Measurements from ENCODE around the gene SLC41A2. TPM values are rescaled to one million over a fixed set of nuclear protein-coding genes. Genes with fewer than 3 reads are reported as not detected.

Gene SLC41A2
- total and polyA plus RNA-seq, 2 of the 13 experiments (the other 11 are each of a cell fraction or from before 2014, with no cell fraction given), result 2.3 to 12.8 TPM

- TF ChIP-seq, protein P1, sequence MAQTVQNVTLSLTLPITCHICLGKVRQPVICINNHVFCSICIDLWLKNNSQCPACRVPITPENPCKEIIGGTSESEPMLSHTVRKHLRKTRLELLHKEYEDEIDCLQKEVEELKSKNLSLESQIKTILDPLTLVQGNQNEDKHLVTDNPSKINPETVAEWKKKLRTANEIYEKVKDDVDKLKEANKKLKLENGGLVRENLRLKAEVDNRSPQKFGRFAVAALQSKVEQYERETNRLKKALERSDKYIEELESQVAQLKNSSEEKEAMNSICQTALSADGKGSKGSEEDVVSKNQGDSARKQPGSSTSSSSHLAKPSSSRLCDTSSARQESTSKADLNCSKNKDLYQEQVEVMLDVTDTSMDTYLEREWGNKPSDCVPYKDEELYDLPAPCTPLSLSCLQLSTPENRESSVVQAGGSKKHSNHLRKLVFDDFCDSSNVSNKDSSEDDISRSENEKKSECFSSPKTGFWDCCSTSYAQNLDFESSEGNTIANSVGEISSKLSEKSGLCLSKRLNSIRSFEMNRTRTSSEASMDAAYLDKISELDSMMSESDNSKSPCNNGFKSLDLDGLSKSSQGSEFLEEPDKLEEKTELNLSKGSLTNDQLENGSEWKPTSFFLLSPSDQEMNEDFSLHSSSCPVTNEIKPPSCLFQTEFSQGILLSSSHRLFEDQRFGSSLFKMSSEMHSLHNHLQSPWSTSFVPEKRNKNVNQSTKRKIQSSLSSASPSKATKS (CRISPR knock-in tag; IDR thresholded peaks at IDR 0.05), result no peak
- TF ChIP-seq IRX3 (CRISPR knock-in tag; IDR thresholded peaks at IDR 0.05; ENCODE audit: borderline replicate concordance, low read depth), result no peak
- no peak for TF ChIP-seq TBP (CRISPR knock-in tag; IDR thresholded peaks at IDR 0.05)
- no peak for TF ChIP-seq BRCA1 (CRISPR knock-in tag; IDR thresholded peaks at IDR 0.05)
- TF ChIP-seq ZBTB7B (CRISPR knock-in tag; IDR thresholded peaks at IDR 0.05), result no peak
- TF ChIP-seq ARNT2 (CRISPR knock-in tag; IDR thresholded peaks at IDR 0.05; ENCODE audit: low read depth), result no peak
- TF ChIP-seq PHF21A (CRISPR knock-in tag; IDR thresholded peaks at IDR 0.05), result no peak
- no peak for TF ChIP-seq MAFF (IDR thresholded peaks at IDR 0.05; ENCODE audit: low read depth, low read length)
- TF ChIP-seq, protein P2, sequence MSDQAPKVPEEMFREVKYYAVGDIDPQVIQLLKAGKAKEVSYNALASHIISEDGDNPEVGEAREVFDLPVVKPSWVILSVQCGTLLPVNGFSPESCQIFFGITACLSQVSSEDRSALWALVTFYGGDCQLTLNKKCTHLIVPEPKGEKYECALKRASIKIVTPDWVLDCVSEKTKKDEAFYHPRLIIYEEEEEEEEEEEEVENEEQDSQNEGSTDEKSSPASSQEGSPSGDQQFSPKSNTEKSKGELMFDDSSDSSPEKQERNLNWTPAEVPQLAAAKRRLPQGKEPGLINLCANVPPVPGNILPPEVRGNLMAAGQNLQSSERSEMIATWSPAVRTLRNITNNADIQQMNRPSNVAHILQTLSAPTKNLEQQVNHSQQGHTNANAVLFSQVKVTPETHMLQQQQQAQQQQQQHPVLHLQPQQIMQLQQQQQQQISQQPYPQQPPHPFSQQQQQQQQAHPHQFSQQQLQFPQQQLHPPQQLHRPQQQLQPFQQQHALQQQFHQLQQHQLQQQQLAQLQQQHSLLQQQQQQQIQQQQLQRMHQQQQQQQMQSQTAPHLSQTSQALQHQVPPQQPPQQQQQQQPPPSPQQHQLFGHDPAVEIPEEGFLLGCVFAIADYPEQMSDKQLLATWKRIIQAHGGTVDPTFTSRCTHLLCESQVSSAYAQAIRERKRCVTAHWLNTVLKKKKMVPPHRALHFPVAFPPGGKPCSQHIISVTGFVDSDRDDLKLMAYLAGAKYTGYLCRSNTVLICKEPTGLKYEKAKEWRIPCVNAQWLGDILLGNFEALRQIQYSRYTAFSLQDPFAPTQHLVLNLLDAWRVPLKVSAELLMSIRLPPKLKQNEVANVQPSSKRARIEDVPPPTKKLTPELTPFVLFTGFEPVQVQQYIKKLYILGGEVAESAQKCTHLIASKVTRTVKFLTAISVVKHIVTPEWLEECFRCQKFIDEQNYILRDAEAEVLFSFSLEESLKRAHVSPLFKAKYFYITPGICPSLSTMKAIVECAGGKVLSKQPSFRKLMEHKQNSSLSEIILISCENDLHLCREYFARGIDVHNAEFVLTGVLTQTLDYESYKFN (CRISPR knock-in tag; conservative IDR thresholded peaks at IDR 0.05), result no peak
- TF ChIP-seq FOXP1 (IDR thresholded peaks at IDR 0.05), result no peak
- no peak for TF ChIP-seq FOXP1 (CRISPR knock-in tag; IDR thresholded peaks at IDR 0.05)
- TF ChIP-seq, protein P3, sequence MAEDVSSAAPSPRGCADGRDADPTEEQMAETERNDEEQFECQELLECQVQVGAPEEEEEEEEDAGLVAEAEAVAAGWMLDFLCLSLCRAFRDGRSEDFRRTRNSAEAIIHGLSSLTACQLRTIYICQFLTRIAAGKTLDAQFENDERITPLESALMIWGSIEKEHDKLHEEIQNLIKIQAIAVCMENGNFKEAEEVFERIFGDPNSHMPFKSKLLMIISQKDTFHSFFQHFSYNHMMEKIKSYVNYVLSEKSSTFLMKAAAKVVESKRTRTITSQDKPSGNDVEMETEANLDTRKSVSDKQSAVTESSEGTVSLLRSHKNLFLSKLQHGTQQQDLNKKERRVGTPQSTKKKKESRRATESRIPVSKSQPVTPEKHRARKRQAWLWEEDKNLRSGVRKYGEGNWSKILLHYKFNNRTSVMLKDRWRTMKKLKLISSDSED (CRISPR knock-in tag; IDR thresholded peaks at IDR 0.05), result no peak
- TF ChIP-seq ZBTB49 (CRISPR knock-in tag; IDR thresholded peaks at IDR 0.05; ENCODE audit: borderline replicate concordance), result no peak
- TF ChIP-seq ZNF777 (CRISPR knock-in tag; IDR thresholded peaks at IDR 0.05), result no peak
- no peak for TF ChIP-seq NFE2 (CRISPR knock-in tag; IDR thresholded peaks at IDR 0.05)
- TF ChIP-seq NPAS2 (CRISPR knock-in tag; IDR thresholded peaks at IDR 0.05; ENCODE audit: borderline replicate concordance), result no peak
- TF ChIP-seq, protein P4, sequence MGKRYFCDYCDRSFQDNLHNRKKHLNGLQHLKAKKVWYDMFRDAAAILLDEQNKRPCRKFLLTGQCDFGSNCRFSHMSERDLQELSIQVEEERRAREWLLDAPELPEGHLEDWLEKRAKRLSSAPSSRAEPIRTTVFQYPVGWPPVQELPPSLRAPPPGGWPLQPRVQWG (CRISPR knock-in tag; IDR thresholded peaks at IDR 0.05; ENCODE audit: borderline replicate concordance, low read depth), result no peak
- no peak for TF ChIP-seq HNRNPLL (IDR thresholded peaks at IDR 0.05; ENCODE audit: low read depth, low read length, poor library complexity, severe bottlenecking)
- TF ChIP-seq CBX5 (CRISPR knock-in tag; IDR thresholded peaks at IDR 0.05; ENCODE audit: borderline replicate concordance), result no peak
- TF ChIP-seq, protein P5, sequence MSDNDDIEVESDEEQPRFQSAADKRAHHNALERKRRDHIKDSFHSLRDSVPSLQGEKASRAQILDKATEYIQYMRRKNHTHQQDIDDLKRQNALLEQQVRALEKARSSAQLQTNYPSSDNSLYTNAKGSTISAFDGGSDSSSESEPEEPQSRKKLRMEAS (IDR thresholded peaks at IDR 0.05), result no peak
- no peak for TF ChIP-seq TRIM24 (CRISPR knock-in tag; IDR thresholded peaks at IDR 0.05)
- no peak for TF ChIP-seq ZBTB1 (CRISPR knock-in tag; IDR thresholded peaks at IDR 0.05; ENCODE audit: borderline replicate concordance)
Measured at GRCh38 chr12:104958805-104959334, 780 bp upstream of the SLC41A2 start (continued).

Measured in HepG2 (cell line).